Thyroid gland (tissue), 4 donors: ENCODE measurements around the gene FIGNL2.

Experiments used
- CTCF ChIP-seq, 6 experiments: fragments of 200-600 bp in 3 of 6; fragments of 450-650 bp in 3 of 6; sonication (generic) in 3 of 6; IDR thresholded peaks; one replicate each; pipeline ENCODE4 v1.5.1; 2016 to 2019; ENCODE audit warnings: antibody characterized with exemption in 6 of 6, mild to moderate bottlenecking in 2 of 6, inconsistent platforms in 1 of 6, moderate library complexity in 1 of 6
- POLR2A ChIP-seq, 2 donors: fragments of 450-650 bp; IDR thresholded peaks; one replicate each; pipeline ENCODE4 v1.6.1; 2017; ENCODE audit warnings: antibody characterized with exemption in 2 of 2, mild to moderate bottlenecking in 2 of 2, moderate library complexity in 1 of 2

- TF ChIP-seq CTCF (IDR thresholded peaks at IDR 0.05): no peak
- no peak for TF ChIP-seq POLR2A (IDR thresholded peaks at IDR 0.05)
These were observed 20.4 kb upstream of the FIGNL2 start for GRCh38 chr12:51868821-51869495.
